WI38 (cell line): ENCODE data around the gene IPO13.

Experiments
- H3K4me3 ChIP-seq: 2 replicates; pipeline ENCODE4 v1.5.1; 2011; ENCODE audit warnings: low read depth, mild to moderate bottlenecking, control low read depth, low read length
- TF ChIP-seq, protein P1 (sequence below): IDR thresholded peaks from 2 replicates; pipeline ENCODE4 v1.5.1; 2012; ENCODE audit warnings: low read depth, mild to moderate bottlenecking, control low read depth, low read length

The IPO13 gene

DNA sequence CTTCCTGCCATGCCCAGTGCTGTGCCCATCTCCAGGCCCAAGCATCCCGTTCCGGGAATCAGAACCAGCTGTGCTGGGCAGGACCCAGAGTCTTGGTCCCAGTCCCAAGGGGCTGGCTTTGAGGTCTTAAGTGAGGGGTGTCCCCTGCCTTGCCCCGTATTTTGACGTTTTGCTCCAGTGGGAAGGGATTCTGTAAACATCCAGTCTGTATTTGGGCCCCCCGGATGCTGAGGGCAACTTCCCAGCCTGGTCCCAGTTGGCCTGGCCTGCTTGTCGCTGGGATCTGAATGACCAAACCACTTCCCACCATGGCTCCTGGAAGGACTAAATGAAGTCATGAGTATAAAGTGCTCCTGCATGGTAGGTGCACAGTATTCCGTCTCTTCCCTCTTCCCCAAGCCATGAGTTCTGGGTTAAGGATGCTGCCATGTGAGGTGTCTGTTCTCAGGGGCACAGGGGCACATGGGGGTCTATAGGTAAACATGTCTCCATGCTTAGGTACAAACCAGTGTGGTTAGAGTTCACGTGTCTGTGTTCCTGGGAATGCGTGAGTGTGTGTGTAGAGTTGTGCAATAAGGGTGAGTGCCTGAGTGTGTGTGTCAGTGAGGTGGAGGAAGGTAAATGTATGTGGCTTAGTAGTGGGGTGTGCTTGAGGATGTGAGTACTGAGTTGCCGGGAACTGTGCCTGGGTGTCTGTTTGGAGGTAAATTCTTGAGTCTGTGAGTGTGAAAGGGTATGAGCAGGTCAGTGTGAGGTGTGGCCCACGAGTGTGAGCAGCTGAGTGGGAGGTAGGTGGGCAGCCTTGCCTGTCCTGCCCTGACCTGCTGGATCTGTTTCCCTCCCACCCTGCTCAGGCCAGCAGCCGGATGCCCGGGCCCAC, 33.7 kb downstream of the IPO13 start:
- H3K4me3 ChIP-seq = peak overlapping the region; percentile 66
- TF ChIP-seq, protein P1, sequence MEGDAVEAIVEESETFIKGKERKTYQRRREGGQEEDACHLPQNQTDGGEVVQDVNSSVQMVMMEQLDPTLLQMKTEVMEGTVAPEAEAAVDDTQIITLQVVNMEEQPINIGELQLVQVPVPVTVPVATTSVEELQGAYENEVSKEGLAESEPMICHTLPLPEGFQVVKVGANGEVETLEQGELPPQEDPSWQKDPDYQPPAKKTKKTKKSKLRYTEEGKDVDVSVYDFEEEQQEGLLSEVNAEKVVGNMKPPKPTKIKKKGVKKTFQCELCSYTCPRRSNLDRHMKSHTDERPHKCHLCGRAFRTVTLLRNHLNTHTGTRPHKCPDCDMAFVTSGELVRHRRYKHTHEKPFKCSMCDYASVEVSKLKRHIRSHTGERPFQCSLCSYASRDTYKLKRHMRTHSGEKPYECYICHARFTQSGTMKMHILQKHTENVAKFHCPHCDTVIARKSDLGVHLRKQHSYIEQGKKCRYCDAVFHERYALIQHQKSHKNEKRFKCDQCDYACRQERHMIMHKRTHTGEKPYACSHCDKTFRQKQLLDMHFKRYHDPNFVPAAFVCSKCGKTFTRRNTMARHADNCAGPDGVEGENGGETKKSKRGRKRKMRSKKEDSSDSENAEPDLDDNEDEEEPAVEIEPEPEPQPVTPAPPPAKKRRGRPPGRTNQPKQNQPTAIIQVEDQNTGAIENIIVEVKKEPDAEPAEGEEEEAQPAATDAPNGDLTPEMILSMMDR = no peak

DNA sequence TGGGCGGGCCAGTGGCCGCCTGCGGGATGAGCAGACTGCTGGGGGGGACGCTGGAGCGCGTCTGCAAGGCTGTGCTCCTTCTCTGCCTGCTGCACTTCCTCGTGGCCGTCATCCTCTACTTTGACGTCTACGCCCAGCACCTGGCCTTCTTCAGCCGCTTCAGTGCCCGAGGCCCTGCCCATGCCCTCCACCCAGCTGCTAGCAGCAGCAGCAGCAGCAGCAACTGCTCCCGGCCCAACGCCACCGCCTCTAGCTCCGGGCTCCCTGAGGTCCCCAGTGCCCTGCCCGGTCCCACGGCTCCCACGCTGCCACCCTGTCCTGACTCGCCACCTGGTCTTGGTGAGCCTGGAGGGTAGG, 34.4 kb downstream of the IPO13 start:
- H3K4me3 ChIP-seq = no peak overlapping the region
- TF ChIP-seq, protein P1 = no peak

DNA sequence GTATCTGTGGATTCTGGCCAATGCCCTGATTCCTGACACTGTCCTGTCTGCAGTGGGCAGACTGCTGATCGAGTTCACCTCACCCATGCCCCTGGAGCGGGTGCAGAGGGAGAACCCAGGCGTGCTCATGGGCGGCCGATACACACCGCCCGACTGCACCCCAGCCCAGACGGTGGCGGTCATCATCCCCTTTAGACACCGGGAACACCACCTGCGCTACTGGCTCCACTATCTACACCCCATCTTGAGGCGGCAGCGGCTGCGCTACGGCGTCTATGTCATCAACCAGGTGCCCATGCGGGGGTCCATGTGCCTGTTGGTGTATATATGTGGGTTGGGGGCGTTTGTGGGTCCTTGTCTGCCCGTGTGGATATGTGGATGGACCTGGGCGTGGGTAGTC, 34.9 kb downstream of the IPO13 start:
- no peak overlapping the region for H3K4me3 ChIP-seq
- TF ChIP-seq, protein P1 = no peak

DNA sequence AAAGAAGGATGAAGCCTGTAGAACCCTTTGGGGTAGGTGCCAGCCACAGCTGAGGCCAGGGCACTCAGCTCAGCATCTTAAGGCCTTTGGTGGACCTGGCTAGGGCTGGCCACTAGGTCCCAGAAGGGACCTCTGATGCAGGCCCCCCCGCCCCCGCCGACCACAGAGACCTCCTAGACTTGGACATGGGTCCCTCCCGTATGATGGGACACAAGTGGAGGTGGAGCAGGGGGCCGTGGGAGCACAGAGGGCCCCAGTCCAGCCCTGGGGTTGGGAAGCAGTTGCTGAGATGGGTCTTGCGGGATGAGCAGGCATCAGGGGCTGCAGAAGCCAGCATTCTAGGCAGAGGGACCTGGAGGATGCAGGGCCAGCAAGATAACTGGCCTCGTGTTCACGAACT, 35.5 kb downstream of the IPO13 start:
- TF ChIP-seq, protein P1 = no peak
- no peak overlapping the region for H3K4me3 ChIP-seq

DNA sequence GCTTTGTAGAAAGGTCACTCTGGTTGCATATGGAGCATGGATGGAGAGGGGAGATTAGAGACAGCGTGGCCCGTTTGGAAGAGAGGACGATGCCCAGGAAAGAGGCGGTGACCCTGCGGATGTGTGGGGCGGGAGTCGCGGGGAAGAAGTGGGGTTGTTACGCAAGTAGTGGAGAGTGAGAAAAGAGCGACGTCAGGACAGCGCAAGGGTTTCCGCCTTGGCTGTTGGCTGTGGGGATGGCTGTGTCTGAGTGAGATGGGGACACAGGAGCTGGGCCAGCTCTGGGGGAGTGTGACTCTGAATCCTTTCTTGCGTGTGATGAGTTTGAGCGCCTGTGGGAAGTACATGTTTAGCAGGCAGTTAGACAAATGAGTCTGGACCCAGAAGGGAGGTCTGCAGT, 36.1 kb downstream of the IPO13 start:
- no peak overlapping the region for H3K4me3 ChIP-seq
- TF ChIP-seq, protein P1 = no peak

DNA sequence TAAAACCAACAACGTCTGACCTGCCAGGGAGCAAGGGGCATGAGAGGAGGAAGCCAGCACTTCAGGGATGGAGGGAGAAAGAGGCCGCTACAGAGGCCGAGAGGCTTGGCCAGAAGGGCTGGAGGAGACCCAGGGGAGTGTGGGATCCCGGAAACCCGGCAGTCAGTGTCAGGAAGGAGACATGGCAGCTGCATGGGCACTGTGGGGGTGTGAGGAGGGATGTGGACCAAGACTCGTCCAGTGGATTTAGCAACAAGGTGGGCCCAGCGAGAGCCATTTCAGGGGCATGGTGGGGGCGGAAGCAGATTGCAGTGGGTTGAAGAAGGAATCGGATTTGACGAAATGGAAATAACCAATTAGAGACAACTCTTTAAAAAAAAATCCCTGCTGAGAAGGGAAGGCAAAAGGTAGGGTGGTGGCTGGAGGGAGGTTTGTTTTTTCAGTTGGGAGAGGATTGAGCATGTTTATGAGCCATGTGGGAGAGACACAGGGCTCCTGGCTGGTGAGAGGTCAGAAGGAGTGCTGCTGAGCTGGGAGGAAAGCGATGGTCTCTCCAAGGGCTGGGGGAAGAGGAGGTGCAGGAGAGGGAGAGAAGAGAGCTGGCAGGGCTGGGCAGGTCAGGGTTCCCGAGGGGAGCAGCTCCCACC, 36.6 kb downstream of the IPO13 start:
- TF ChIP-seq, protein P1 = no peak
- H3K4me3 ChIP-seq = no peak overlapping the region

DNA sequence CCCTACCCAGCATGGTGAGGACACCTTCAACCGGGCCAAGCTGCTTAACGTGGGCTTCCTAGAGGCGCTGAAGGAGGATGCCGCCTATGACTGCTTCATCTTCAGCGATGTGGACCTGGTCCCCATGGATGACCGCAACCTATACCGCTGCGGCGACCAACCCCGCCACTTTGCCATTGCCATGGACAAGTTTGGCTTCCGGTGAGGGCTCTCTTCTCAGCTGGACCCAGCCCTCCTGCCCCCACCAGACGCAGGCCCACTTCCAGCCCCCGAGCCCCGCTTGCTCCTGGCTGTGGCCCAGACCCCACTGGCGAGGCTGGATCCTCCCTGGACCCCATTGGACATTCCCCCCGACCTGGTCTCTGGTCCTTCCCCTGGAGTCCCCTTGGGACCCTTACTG, 38.1 kb downstream of the IPO13 start:
- H3K4me3 ChIP-seq = no peak overlapping the region
- TF ChIP-seq, protein P1 = no peak
